ENCODE data around the gene SALL2.
"Not testable (repeated sequence)": the region's sequence is repeated elsewhere in the genome, so short reads cannot be mapped to it uniquely, and the experiment has no call there.

Gene SALL2

GRCh38 chr14:21525962-21526671, at the start of gene SALL2:
SALL2 (minus strand) TSS chr14:21526346; CDS start chr14:21526127, 219 bp downstream.
- DNase-seq, result peak; percentile 86

- DNase-seq, result no peak
These were observed 49.5 kb upstream of the SALL2 start for GRCh38 chr14:21575661-21576060.

GRCh38 chr14:21572604-21573003, 46.5 kb upstream of the SALL2 start:
- DNase-seq, result no peak

GRCh38 chr14:21558703-21559170, 32.6 kb upstream of the SALL2 start:
- DNase-seq, result no peak

- peak; percentile 83 for DNase-seq
These were observed 31.1 kb upstream of the SALL2 start for GRCh38 chr14:21557084-21557901.

- no peak for DNase-seq
These were observed 30.4 kb upstream of the SALL2 start for GRCh38 chr14:21556378-21557083.

GRCh38 chr14:21553266-21553665, 27.1 kb upstream of the SALL2 start:
- DNase-seq, result no peak

GRCh38 chr14:21544588-21544987, 18.4 kb upstream of the SALL2 start:
- DNase-seq, result not testable (repeated sequence)

GRCh38 chr14:21543963-21544362, 17.8 kb upstream of the SALL2 start:
- no peak for DNase-seq

- DNase-seq, result no peak
These were observed 17.4 kb upstream of the SALL2 start for GRCh38 chr14:21543521-21543960.

- DNase-seq, result no peak
These were observed 15.4 kb upstream of the SALL2 start for GRCh38 chr14:21541413-21542074.

- DNase-seq, result no peak
These were observed 13.2 kb upstream of the SALL2 start for GRCh38 chr14:21539189-21539940.

GRCh38 chr14:21537090-21537424, 10.9 kb upstream of the SALL2 start:
- DNase-seq, result no peak

- DNase-seq, result no peak
These were observed 10.4 kb upstream of the SALL2 start for GRCh38 chr14:21536418-21537089.

GRCh38 chr14:21535545-21536417, 9.6 kb upstream of the SALL2 start:
- no peak for DNase-seq

GRCh38 chr14:21534576-21534975, 8.4 kb upstream of the SALL2 start:
- DNase-seq, result no peak

GRCh38 chr14:21533294-21533693, 7.1 kb upstream of the SALL2 start:
- no peak for DNase-seq

- DNase-seq, result no peak
These were observed 3.4 kb upstream of the SALL2 start for GRCh38 chr14:21529515-21529914.

- no peak for DNase-seq
These were observed 2.5 kb upstream of the SALL2 start for GRCh38 chr14:21528381-21529348.

Data from CD4-positive, alpha-beta T cell treated with Interleukin-6 for 4 hours (primary cell).